Natural killer cell (primary cell): ENCODE data around the gene TP53BP1. TPM values are rescaled to one million over a fixed set of nuclear protein-coding genes. Genes with fewer than 3 reads are reported as not detected.
A peak's percentile ranks its signal among the peaks of the same experiment; 100 is the strongest.

ENCODE experiments used
- ATAC-seq, 3 donors: fragments of 150-1000 bp in 2 of 3; fragments of 200-7000 bp in 1 of 3; cut with Tn5 transposase; 1 replicate in 1 of 3; 2 replicates in 2 of 3; pipeline ENCODE4 v1.10.0; 2021; ENCODE audit warnings: mild to moderate bottlenecking in 2 of 3, moderate library complexity in 2 of 3
- DNase-seq, 2 donors: peaks; one replicate each; pipeline versions ENCODE4 v3.0.0 to v3.0.0-alpha.2; 2013 to 2021; ENCODE audit warnings: mixed read lengths in 1 of 2
- H3K27ac ChIP-seq: one replicate; pipeline ENCODE4 v1.5.1; 2013; ENCODE audit warnings: mild to moderate bottlenecking, low read length
- H3K27me3 ChIP-seq: one replicate; pipeline ENCODE4 v1.6.1; 2013; ENCODE audit warnings: low read length; ENCODE audit not compliant: control insufficient read depth, insufficient read depth
- H3K36me3 ChIP-seq: one replicate; pipeline ENCODE4 v1.6.1; 2013; ENCODE audit warnings: low read length; ENCODE audit not compliant: control insufficient read depth, insufficient read depth
- H3K4me1 ChIP-seq: one replicate; pipeline ENCODE4 v1.6.1; 2013; ENCODE audit warnings: low read length; ENCODE audit not compliant: control insufficient read depth, insufficient read depth
- H3K4me3 ChIP-seq: one replicate; pipeline ENCODE4 v1.5.1; 2013; ENCODE audit warnings: low read length
- H3K9me3 ChIP-seq: one replicate; pipeline ENCODE4 v1.6.1; 2013; ENCODE audit warnings: low read length; ENCODE audit not compliant: control insufficient read depth, insufficient read depth
- H3K27ac Mint-ChIP-seq, 2 donors: one replicate each; pipeline ENCODE4 v1.8.0; 2022; ENCODE audit warnings: mild to moderate bottlenecking in 2 of 2, mixed read lengths in 2 of 2, moderate library complexity in 1 of 2
- H3K27me3 Mint-ChIP-seq, 2 donors: one replicate each; pipeline ENCODE4 v1.8.0; 2022; ENCODE audit warnings: low read depth in 2 of 2, mixed read lengths in 2 of 2
- H3K36me3 Mint-ChIP-seq: one replicate; pipeline ENCODE4 v1.8.0; 2022; ENCODE audit warnings: mixed read lengths
- H3K4me1 Mint-ChIP-seq, 2 donors: one replicate each; pipeline ENCODE4 v1.8.0; 2022; ENCODE audit warnings: mixed read lengths in 2 of 2
- H3K4me3 Mint-ChIP-seq: one replicate; pipeline ENCODE4 v1.8.0; 2022; ENCODE audit warnings: mild to moderate bottlenecking, moderate library complexity, mixed read lengths
- H3K9me3 Mint-ChIP-seq, 2 donors: one replicate each; pipeline ENCODE4 v1.8.0; 2022; ENCODE audit warnings: mixed read lengths in 2 of 2
- CTCF ChIP-seq: fragments of 200-600 bp; IDR thresholded peaks from one replicate; pipeline ENCODE4 v1.8.0; 2022; ENCODE audit warnings: antibody characterized with exemption
- WGBS: methylation state at CpG from one replicate; pipeline ENCODE4 v1.1.7; 2013; ENCODE audit warnings: missing lambda C conversion rate; ENCODE audit not compliant: insufficient coverage; 5-methylcytosine and 5-hydroxymethylcytosine counted together
- intact Hi-C: fragments of 100-400 bp; cut with micrococcal nuclease; formaldehyde crosslinking; loops from one replicate; pipeline ENCODE4 v1.14.2; 2022
- total RNA-seq, 4 donors: library from RNA; stranded (reverse); fragments of 120-200 nt in 1 of 4; gene quantifications; one replicate each; pipeline versions ENCODE4 v1.2.3 to v1.2.4, GENCODE V29; 2013 to 2022

The TP53BP1 gene
- total RNA-seq, 3 donors from 2014 or later (not counting 1 experiment from before 2014, with no cell fraction given): 27.9 to 32.9 (median 31.5) TPM

- intact Hi-C loops: no loop called here
- H3K4me1 Mint-ChIP-seq: peaks cover 0 to 4% of the 10 kb centered on the region in 2 donors
- ATAC-seq (no peak), DNase-seq (peak in 1 of 2 donors; percentile 60)
- no peaks in the 10 kb centered on the region for H3K9me3 ChIP-seq
- no peak overlapping the region for H3K4me3 ChIP-seq
- no peaks in the 10 kb centered on the region for H3K27me3 Mint-ChIP-seq
- peak; percentile 27 for TF ChIP-seq CTCF
- no peaks in the 10 kb centered on the region for H3K27me3 ChIP-seq
- no peak overlapping the region for H3K27ac ChIP-seq
- H3K4me1 ChIP-seq: no peaks in the 10 kb centered on the region
- H3K36me3 Mint-ChIP-seq: peaks cover 3% of the 10 kb centered on the region
- WGBS: 86% methylated on average over 2 of the region's 4 CpGs
- peaks cover 24% of the 10 kb centered on the region for H3K36me3 ChIP-seq
- H3K4me3 Mint-ChIP-seq: no peak overlapping the region
- H3K9me3 Mint-ChIP-seq: no peaks in the 10 kb centered on the region
- H3K27ac Mint-ChIP-seq: no peak overlapping the region
These were observed 9.4 kb downstream of the TP53BP1 start for GRCh38 chr15:43483297-43484128.

GRCh38 chr15:43473885-43474284, 19.1 kb downstream of the TP53BP1 start:
- intact Hi-C loops: no loop called here
- no peaks in the 10 kb centered on the region for H3K9me3 ChIP-seq
- peaks cover 56% of the 10 kb centered on the region for H3K36me3 ChIP-seq
- Mint-ChIP-seq H3K4me3 (no peak overlapping the region), H3K4me1 (no peaks in the 10 kb centered on the region), H3K9me3 (no peaks in the 10 kb centered on the region), H3K27me3 (no peaks in the 10 kb centered on the region), H3K36me3 (peaks cover 40% of the 10 kb centered on the region), H3K27ac (no peak overlapping the region)
- no peak for TF ChIP-seq CTCF
- H3K4me3 ChIP-seq: no peak overlapping the region
- no peaks in the 10 kb centered on the region for H3K27me3 ChIP-seq
- H3K4me1 ChIP-seq: no peaks in the 10 kb centered on the region
- no peak for ATAC-seq
- WGBS: 96% methylated on average over 25 of the region's 25 CpGs
- H3K27ac ChIP-seq: no peak overlapping the region
- no peak for DNase-seq

GRCh38 chr15:43471975-43472374, 21.0 kb downstream of the TP53BP1 start:
- Mint-ChIP-seq H3K4me3 (no peak overlapping the region), H3K9me3 (no peaks in the 10 kb centered on the region), H3K27ac (no peak overlapping the region), H3K36me3 (peaks cover 25% of the 10 kb centered on the region), H3K27me3 (no peaks in the 10 kb centered on the region), H3K4me1 (no peaks in the 10 kb centered on the region)
- TF ChIP-seq CTCF: no peak
- H3K4me1 ChIP-seq: no peaks in the 10 kb centered on the region
- no peaks in the 10 kb centered on the region for H3K9me3 ChIP-seq
- intact Hi-C loops: no loop called here
- H3K27ac ChIP-seq: no peak overlapping the region
- H3K4me3 ChIP-seq: no peak overlapping the region
- ATAC-seq (no peak), DNase-seq (no peak)
- no peaks in the 10 kb centered on the region for H3K27me3 ChIP-seq
- peaks cover 39% of the 10 kb centered on the region for H3K36me3 ChIP-seq

- Histone ChIP-seq H3K9me3 (no peaks in the 10 kb centered on the region), H3K27me3 (no peaks in the 10 kb centered on the region), H3K4me3 (no peak overlapping the region), H3K36me3 (peaks cover 32% of the 10 kb centered on the region), H3K4me1 (no peaks in the 10 kb centered on the region), H3K27ac (no peak overlapping the region)
- intact Hi-C loops: no loop called here
- no peak overlapping the region for H3K4me3 Mint-ChIP-seq
- no peaks in the 10 kb centered on the region for H3K4me1 Mint-ChIP-seq
- no peak overlapping the region for H3K27ac Mint-ChIP-seq
- H3K27me3 Mint-ChIP-seq: no peaks in the 10 kb centered on the region
- no peaks in the 10 kb centered on the region for H3K9me3 Mint-ChIP-seq
- ATAC-seq (no peak), DNase-seq (no peak)
- no peak for TF ChIP-seq CTCF
- WGBS: 92% methylated on average over 2 of the region's 3 CpGs
- peaks cover 17% of the 10 kb centered on the region for H3K36me3 Mint-ChIP-seq
These were observed 23.1 kb downstream of the TP53BP1 start for GRCh38 chr15:43469867-43470266.
